Rectal smooth muscle tissue (tissue), 1 donor: ENCODE measurements around the gene ANAPC10.
"Not testable (repeated sequence)": the region's sequence is repeated elsewhere in the genome, so short reads cannot be mapped to it uniquely, and the experiment has no call there.

Experiments
- H3K27ac ChIP-seq: one replicate; pipeline ENCODE4 v1.7.0; 2013; ENCODE audit warnings: low read depth, low read length, inconsistent platforms
- H3K27me3 ChIP-seq: one replicate; pipeline ENCODE4 v1.7.0; 2013; ENCODE audit warnings: low read length; ENCODE audit not compliant: control insufficient read depth, insufficient read depth
- H3K36me3 ChIP-seq: one replicate; pipeline ENCODE4 v1.7.0; 2013; ENCODE audit warnings: low read length; ENCODE audit not compliant: control insufficient read depth, insufficient read depth
- H3K4me1 ChIP-seq: one replicate; pipeline ENCODE4 v1.7.0; 2013; ENCODE audit warnings: low read length; ENCODE audit not compliant: control insufficient read depth, insufficient read depth
- H3K4me3 ChIP-seq: one replicate; pipeline ENCODE4 v1.7.0; 2013; ENCODE audit warnings: low read length
- H3K9ac ChIP-seq: one replicate; pipeline ENCODE4 v1.7.0; 2013; ENCODE audit warnings: low read length

Gene ANAPC10, protein sequence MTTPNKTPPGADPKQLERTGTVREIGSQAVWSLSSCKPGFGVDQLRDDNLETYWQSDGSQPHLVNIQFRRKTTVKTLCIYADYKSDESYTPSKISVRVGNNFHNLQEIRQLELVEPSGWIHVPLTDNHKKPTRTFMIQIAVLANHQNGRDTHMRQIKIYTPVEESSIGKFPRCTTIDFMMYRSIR

DNA sequence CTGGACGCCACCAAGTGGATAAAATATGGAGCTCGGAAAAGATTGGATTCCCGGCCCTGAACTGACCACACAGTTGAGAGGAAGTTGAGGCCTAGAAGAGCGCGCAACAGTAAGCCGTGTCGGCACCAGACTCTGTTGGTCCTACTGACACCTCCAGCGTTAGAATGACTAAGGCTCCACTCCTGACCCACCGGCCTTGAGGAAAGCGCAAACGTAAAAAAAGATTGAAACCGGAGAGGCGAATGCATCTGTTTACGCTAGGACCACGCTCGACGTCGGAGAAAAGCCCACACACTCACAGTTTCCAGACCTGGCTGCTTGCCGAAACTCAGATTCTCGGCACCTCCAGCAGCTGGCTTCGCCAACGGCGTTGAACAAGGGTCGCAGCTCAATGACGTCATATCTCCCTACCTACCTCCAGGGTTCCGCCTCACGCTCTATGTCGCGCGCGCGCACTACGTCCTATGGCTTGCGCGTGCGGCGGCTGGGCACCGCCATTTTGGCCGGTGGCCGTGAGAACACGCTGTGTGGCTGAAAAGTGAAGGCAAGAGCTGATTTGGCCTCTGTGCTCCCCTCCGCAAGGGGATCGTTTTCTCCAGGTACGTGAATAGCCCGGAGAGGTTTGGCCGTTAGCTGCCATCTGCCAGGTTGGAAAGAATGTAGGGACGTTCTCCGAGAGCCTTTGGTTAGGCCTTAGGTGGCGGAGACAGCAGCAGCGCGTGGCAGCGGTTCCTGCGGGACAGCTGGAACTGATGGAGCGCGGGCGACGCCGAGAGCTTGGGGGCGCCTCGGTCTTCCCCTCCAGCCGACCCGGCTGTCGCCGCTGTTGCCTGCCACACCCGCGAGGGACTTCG is at the start of gene ANAPC10, which contains the start of gene ABCE1:
ANAPC10 (minus strand) TSS at position 376 of the 854 bp plus-strand sequence. CDS start 2,097 bp downstream, outside the sequence.
ABCE1 (plus strand) TSS at position 491 of the 854 bp plus-strand sequence. CDS start 6,102 bp downstream, outside the sequence.
- Histone ChIP-seq H3K27me3 (no peaks in the 10 kb centered on the region), H3K9ac (peak within 1 kb of the TSS; percentile 76), H3K36me3 (peaks cover 6% of the 10 kb centered on the region), H3K4me3 (peak within 1 kb of the TSS; percentile 67), H3K27ac (peak within 1 kb of the TSS; percentile 81), H3K4me1 (peaks cover 13% of the 10 kb centered on the region)

DNA sequence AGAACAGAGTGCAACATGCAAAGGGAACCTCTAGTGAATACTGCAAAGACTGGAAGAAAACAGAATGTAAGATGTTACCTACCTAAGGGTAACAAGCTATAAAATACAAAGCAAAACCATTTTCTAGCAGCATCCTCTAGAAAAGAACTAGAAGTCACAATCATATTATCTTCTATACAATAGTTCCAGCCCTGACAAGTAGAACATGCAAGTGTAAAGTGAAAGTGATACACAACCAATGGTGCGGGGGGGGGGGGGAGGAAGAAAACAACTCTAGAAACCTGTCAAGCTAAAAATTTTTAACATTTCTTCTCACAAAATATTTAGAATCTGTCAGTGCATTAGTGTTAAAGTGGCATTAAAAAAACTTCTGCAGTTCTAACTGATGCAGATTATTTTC is 38.2 kb upstream of the ANAPC10 start:
- H3K27ac ChIP-seq, H3K9ac ChIP-seq, H3K27me3 ChIP-seq, H3K4me3 ChIP-seq, H3K4me1 ChIP-seq: not testable (repeated sequence)
- H3K36me3 ChIP-seq: peaks cover 17% of the 10 kb centered on the region

DNA sequence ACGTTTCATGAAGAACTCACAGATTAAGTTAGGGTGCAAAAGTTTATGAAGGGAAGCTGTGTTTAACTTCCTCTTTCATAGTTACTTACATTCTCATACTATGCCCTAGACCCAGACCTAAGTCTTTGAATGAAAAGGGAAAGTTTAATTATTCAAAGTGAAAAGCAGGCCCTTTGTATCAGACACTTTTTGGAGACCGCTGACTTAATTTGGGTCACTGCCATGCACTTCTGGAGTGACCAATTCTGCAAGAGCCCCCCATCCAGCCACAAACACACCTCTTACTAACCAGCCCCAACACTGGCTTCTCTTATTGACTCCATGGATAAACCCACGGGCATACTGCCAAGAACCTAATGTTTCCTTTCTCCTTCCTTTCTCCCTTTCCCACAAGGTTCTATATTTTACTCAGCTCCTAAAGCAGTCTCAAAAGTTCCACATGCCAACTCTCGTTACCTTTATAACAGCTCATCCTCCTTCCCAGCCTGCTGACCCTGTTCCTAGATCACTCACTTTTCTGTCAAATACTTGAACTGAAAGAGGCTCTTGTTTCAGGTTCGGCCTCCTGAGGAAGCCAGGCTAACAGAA is 34.6 kb upstream of the ANAPC10 start:
- H3K27ac ChIP-seq: no peak overlapping the region
- no peak overlapping the region for H3K4me3 ChIP-seq
- H3K36me3 ChIP-seq: no peaks in the 10 kb centered on the region
- no peak overlapping the region for H3K9ac ChIP-seq
- H3K4me1 ChIP-seq: no peaks in the 10 kb centered on the region
- H3K27me3 ChIP-seq: no peaks in the 10 kb centered on the region

DNA sequence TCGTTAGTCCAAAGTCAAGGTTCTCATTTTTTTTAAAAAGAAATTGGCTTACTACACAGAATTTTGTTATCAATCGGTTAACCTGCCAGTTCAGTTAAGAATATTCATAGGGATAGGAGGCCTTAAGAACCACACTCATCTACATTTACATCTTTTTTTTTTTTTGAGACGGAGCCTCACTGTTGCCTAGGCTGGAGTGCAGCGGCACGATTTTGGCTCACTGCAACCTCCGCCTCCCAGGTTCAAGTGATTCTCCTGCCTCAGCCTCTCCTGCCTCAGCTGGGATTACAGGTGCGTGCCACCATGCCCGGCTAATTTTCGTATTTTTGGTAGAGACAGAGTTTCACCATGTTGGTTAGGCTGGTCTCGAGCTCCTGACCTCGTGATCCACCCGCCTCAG is 33.9 kb upstream of the ANAPC10 start:
- H3K4me1 ChIP-seq: no peaks in the 10 kb centered on the region
- no peak overlapping the region for H3K9ac ChIP-seq
- peaks cover 3% of the 10 kb centered on the region for H3K36me3 ChIP-seq
- no peaks in the 10 kb centered on the region for H3K27me3 ChIP-seq
- H3K4me3 ChIP-seq: no peak overlapping the region
- H3K27ac ChIP-seq: no peak overlapping the region

DNA sequence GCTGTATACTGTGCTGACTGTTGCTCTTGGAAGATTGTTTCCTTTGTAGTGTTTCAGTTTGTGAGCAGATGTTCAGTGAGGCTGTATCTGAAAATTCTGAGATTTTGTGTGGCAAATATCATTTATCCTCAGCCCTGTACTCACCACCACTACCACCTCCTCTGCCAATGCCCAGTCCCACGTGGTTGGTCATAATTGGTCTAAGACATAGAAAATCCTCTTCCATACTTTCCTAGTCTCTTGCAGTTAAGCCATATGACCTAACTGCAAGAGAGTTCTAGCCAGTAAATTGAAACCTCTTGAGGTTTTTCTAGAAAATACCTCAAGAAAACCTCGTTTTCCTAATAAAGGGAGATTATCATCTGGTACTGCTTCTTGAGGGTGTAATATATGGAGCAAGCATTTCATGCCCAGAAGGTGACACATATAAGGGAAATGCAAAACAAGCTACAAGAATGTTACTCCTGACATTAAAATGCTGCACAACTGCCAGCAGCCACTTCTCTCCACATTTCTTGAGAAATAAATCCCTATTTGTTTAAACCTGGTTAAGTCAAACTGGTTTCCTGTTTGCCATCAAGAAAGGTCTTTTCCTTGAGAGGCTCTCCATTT is 32.9 kb upstream of the ANAPC10 start:
- Histone ChIP-seq H3K4me3 (no peak overlapping the region), H3K4me1 (no peaks in the 10 kb centered on the region), H3K36me3 (peaks cover 7% of the 10 kb centered on the region), H3K27me3 (no peaks in the 10 kb centered on the region), H3K27ac (no peak overlapping the region), H3K9ac (no peak overlapping the region)

DNA sequence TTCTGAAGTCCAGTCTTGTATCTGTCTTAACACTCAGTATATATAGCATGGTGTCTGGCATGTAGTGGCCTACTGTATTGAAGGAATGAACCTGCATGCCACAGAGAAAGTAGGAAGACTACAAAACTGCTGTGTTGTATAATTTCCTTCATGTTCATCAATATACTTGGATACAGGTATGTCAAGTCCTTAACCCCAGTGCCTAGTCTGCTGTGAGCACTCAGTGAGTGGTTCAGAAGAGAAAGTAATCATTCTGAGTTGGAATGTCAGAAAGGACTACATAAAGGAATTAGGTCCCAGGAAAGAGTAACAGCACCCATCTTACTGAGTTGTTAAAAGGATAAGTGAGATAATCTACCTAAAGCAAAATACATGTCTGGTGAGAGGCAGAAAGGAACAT is 32.1 kb upstream of the ANAPC10 start:
- Histone ChIP-seq H3K36me3 (peaks cover 10% of the 10 kb centered on the region), H3K4me3 (no peak overlapping the region), H3K4me1 (no peaks in the 10 kb centered on the region), H3K9ac (no peak overlapping the region), H3K27me3 (no peaks in the 10 kb centered on the region), H3K27ac (no peak overlapping the region)

DNA sequence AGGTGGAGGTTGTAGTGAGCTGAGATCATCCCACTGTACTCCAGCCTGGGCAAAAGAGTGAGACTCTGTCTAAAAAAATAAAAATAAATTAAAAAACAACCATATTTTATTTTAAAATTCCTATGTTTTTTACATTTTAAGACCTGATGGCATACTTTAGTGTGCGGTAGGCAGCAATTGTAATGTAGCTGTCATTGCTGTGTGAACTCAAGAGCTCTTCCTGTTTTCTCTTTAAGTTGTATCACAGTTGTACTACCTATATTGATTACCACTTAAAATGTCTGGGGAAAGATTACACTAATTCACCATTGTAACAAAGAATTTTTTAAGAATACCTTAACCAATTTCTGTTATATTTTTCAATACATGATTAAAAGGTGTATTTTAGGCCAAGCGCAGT is 27.4 kb upstream of the ANAPC10 start:
- Histone ChIP-seq H3K9ac (no peak overlapping the region), H3K4me1 (no peaks in the 10 kb centered on the region), H3K36me3 (peaks cover 13% of the 10 kb centered on the region), H3K4me3 (no peak overlapping the region), H3K27ac (no peak overlapping the region), H3K27me3 (no peaks in the 10 kb centered on the region)

DNA sequence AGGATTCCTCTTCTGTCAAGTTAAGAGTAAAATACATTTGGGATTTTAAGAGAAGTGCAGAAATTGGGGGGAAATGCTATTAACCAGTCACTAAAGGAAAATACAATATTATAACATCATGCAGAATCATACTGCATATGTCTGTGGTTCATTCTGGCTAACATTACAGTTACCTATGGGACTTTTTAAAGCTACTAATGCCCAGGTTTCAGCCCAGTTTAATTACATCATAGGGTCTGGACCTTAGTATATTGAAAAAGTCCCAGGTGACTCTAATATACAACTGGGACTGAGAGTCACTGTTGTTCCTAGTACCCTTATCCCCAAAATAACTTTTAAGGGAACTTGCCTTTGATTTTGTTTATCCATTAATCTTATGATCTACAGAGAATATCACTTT is 10.1 kb upstream of the ANAPC10 start:
- Histone ChIP-seq H3K36me3 (peaks cover 12% of the 10 kb centered on the region), H3K27ac (no peak overlapping the region), H3K9ac (no peak overlapping the region)

DNA sequence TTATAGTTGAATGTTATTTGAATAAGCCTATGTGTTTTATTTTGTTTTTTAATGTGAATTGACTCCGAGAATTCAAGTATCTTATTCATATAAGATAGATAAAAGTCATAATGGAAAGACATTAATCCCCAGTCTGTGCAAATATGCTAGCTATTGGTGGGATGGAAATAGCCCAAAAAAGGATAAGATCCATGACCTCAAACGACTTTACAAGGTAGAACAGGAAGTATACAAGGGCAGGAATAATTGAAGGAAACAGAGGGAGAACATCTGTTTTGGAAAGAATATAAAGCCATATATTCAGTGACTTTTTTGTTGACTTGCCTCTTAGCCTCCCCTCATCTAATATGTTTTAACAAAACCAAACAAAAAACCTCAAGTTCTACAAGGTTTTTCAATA is 9.1 kb upstream of the ANAPC10 start:
- H3K4me3 ChIP-seq: no peak overlapping the region
- no peaks in the 10 kb centered on the region for H3K4me1 ChIP-seq
- no peak overlapping the region for H3K27ac ChIP-seq
- H3K36me3 ChIP-seq: peaks cover 10% of the 10 kb centered on the region
- no peaks in the 10 kb centered on the region for H3K27me3 ChIP-seq
- no peak overlapping the region for H3K9ac ChIP-seq

More for the DNA sequence above, 10.1 kb upstream of the ANAPC10 start:
- H3K4me3 ChIP-seq: no peak overlapping the region
- no peaks in the 10 kb centered on the region for H3K27me3 ChIP-seq
- no peaks in the 10 kb centered on the region for H3K4me1 ChIP-seq

DNA sequence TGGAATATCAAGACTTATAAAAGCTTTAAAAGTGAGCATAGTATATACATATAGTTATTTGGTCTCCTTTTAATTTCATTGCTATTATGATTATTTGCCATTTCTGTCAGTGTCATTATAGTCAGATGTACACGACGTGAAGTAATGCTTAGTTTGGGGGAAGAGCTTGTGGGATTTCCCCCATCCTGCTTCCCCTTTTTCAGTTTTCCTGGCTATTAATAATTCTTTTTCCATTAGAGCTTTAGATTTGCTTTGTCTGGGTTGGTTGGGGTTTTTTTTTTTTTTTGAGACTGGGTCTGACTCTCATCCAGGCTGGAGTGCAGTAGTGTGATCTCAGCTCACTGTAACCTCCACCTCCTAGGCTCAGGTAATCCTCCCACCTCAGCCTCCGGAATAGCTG is 5.5 kb upstream of the ANAPC10 start:
- Histone ChIP-seq H3K9ac (no peak overlapping the region), H3K4me3 (no peak overlapping the region), H3K4me1 (peaks cover 8% of the 10 kb centered on the region), H3K27ac (no peak overlapping the region), H3K36me3 (peaks cover under 1% of the 10 kb centered on the region), H3K27me3 (no peaks in the 10 kb centered on the region)

DNA sequence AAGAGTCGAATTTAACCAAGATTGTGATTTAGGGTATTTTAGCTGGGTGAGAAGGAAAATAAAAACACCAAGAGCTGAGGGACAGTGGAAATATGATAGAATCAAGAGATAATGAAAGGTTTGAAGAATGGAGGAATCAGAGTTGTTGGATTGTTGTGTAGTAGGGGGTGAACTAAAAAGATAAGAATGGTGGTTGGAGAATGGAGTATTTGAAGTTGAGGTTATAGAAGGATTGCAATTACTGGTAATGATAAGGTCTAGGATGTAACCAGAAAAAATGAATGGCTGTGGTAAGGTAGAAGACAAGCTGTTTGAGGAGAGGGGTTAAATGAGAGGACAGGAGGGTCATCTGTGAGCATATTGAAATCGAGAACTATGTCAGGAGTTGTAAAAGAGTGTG is 4.6 kb upstream of the ANAPC10 start:
- Histone ChIP-seq H3K27me3 (no peaks in the 10 kb centered on the region), H3K4me3 (no peak overlapping the region), H3K9ac (no peak overlapping the region), H3K27ac (no peak overlapping the region), H3K36me3 (no peaks in the 10 kb centered on the region), H3K4me1 (peaks cover 8% of the 10 kb centered on the region)

DNA sequence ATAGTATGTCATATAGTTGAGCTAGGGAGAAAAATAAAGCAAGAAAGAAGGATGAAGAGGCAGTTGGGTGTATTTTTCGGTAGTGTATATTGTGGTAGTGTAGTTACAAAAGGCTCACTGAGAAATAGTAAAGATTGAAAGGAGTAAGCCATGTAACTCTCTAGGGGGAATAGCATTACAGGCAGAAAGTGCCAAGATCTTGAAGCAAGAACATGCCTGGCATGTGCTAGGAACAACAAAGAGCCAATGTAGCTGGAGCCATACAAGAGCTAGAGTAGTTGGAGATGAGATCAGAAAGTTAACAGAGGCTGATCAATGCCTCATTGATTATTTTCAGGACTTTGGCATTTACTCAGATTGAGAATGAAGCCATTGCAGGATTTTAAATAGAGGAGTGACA is 3.1 kb upstream of the ANAPC10 start:
- H3K27ac ChIP-seq: no peak overlapping the region
- no peak overlapping the region for H3K4me3 ChIP-seq
- no peaks in the 10 kb centered on the region for H3K27me3 ChIP-seq
- H3K9ac ChIP-seq: no peak overlapping the region
- H3K4me1 ChIP-seq: peaks cover 13% of the 10 kb centered on the region
- no peaks in the 10 kb centered on the region for H3K36me3 ChIP-seq
